Lower leg skin (tissue), 4 donors: ENCODE measurements around the gene TADA2A. TPM values are rescaled to one million over a fixed set of nuclear protein-coding genes. Genes with fewer than 3 reads are reported as not detected.

Experiments used
- DNase-seq, 2 donors: peaks; one replicate each; pipeline ENCODE4 v3.0.0-alpha.2; 2019; ENCODE audit warnings: low spot score in 2 of 2
- H3K4me3 ChIP-seq: fragments of 200-600 bp; sonication (generic); 2 replicates; pipeline ENCODE4 v1.5.1; 2017; ENCODE audit warnings: mild to moderate bottlenecking, low read depth; ENCODE audit not compliant: poor library complexity, severe bottlenecking
- CTCF ChIP-seq, 3 donors: fragments of 450-650 bp; IDR thresholded peaks; one replicate each; pipeline ENCODE4 v1.5.1; 2016; ENCODE audit warnings: antibody characterized with exemption in 3 of 3, mild to moderate bottlenecking in 3 of 3, moderate library complexity in 2 of 3
- POLR2A ChIP-seq, 2 donors: fragments of 450-650 bp; IDR thresholded peaks; one replicate each; pipeline ENCODE4 v1.6.1; 2016 to 2017; ENCODE audit warnings: antibody characterized with exemption in 2 of 2, mild to moderate bottlenecking in 1 of 2, moderate library complexity in 1 of 2
- WGBS, 2 donors: methylation state at CpG; one replicate each; pipeline ENCODE4 v1.1.5; 2018; 5-methylcytosine and 5-hydroxymethylcytosine counted together
- intact Hi-C: fragments of 100-400 bp; cut with DNase I; formaldehyde crosslinking; loops from one replicate; pipeline ENCODE4 v1.15.0; 2023; ENCODE audit warnings: low total_unique reads
- total RNA-seq, 4 donors: library from RNA; depleted of rRNA; stranded (reverse); fragments of >200 nt; gene quantifications; one replicate each; pipeline ENCODE4 v1.1.0, GENCODE V29; 2016

The TADA2A gene
- total RNA-seq, 4 donors from 2014 or later, result 10.2 to 17.4 (median 14.4) TPM

GRCh38 chr17:37410357-37410756 lies 3.7 kb downstream of the TADA2A start:
- no peak for DNase-seq
- WGBS, 2 donors, result 92 to 94% methylated on average over 3 of the region's 3 CpGs
- intact Hi-C loops, result no loop called here
- no peak overlapping the region for H3K4me3 ChIP-seq
- TF ChIP-seq POLR2A (IDR thresholded peaks at IDR 0.05) (no peak), CTCF (IDR thresholded peaks at IDR 0.05) (no peak)

- intact Hi-C loops, result no loop called here
- 90 to 93% methylated on average over 7 of the region's 7 CpGs for WGBS, 2 donors
These were observed 7.3 kb downstream of the TADA2A start for GRCh38 chr17:37413875-37414519.

DNA sequence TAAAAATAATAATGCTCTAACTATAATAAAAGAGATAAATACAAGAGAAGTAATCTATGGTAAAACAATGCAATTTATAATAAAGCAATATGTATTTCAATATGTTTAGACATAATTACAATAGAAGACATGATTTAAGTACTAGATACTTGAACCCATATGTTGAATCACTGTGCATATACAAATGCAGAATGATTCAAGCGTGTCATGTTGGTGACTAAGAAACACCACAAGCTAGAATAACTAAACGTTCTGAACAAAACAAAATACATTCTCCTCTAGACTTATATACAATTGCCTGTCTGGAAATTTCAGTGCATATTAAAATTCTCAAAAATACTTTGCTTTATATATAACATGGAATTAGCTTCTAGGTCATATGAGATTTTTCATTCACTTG lies 11.2 kb downstream of the TADA2A start:
- TF ChIP-seq POLR2A (IDR thresholded peaks at IDR 0.05) (no peak), CTCF (IDR thresholded peaks at IDR 0.05) (no peak)
- DNase-seq, result no peak
- 73 to 76% methylated on average over 2 of the region's 2 CpGs for WGBS, 2 donors
- H3K4me3 ChIP-seq, result no peak overlapping the region
- intact Hi-C loops, result no loop called here

More at GRCh38 chr17:37413875-37414519, 7.3 kb downstream of the TADA2A start:
- DNase-seq, result no peak
- H3K4me3 ChIP-seq, result no peak overlapping the region
- TF ChIP-seq CTCF (IDR thresholded peaks at IDR 0.05) (no peak), POLR2A (IDR thresholded peaks at IDR 0.05) (no peak)

GRCh38 chr17:37422971-37423625 lies 16.4 kb downstream of the TADA2A start:
- TF ChIP-seq POLR2A (IDR thresholded peaks at IDR 0.05), result no peak
- no peak for TF ChIP-seq CTCF (IDR thresholded peaks at IDR 0.05)
- 71 to 82% methylated on average over 4 of the region's 4 CpGs for WGBS, 2 donors
- intact Hi-C loops, result no loop called here
- no peak for DNase-seq
- no peak overlapping the region for H3K4me3 ChIP-seq

DNA sequence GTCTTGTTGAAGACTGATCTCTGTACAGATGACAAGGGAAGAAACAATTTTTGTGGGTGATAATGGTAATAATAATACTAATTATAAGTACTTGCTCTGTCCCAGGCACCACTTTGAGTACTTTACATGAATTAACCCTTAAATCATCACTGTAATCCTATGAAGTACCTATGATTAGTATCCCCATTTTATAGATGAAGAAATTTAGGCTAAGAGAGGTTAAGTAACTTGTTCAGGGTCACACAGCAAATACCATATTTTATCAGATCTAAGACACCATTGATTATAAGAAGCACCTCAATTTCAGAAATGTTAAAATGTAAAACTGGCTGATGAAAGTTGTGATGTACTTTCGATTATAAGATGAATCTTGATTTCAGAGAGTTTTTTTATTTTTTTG lies 18.6 kb downstream of the TADA2A start:
- intact Hi-C loops, result no loop called here
- WGBS, 2 donors, result 92 to 95% methylated on average over 1 of the region's 1 CpG

More for the DNA sequence above, 18.6 kb downstream of the TADA2A start:
- DNase-seq, result no peak
- H3K4me3 ChIP-seq, result no peak overlapping the region
- TF ChIP-seq POLR2A (IDR thresholded peaks at IDR 0.05) (no peak), CTCF (IDR thresholded peaks at IDR 0.05) (no peak)
